ENCODE data around the gene PRPF38A.

PRPF38A gene

GRCh38 chr1:52436817-52437216, 32.4 kb downstream of the PRPF38A start:
- H3K36me3 Mint-ChIP-seq (ENCODE audit: insufficient read depth) = peaks cover 52% of the 10 kb centered on the region
- H3K4me1 Mint-ChIP-seq = no peaks in the 10 kb centered on the region
- no peaks in the 10 kb centered on the region for H3K9me3 Mint-ChIP-seq
- H3K4me3 Mint-ChIP-seq = no peak overlapping the region
- ATAC-seq (replicated peaks; ENCODE audit: extremely low read depth, poor library complexity, severe bottlenecking) (no peak), DNase-seq (ENCODE audit: low spot score in 2 of 2) (no peak)
- no peak overlapping the region for H3K27ac Mint-ChIP-seq (ENCODE audit: low read depth)
- no peaks in the 10 kb centered on the region for H3K27me3 Mint-ChIP-seq

GRCh38 chr1:52439976-52440375, 35.6 kb downstream of the PRPF38A start:
- Mint-ChIP-seq H3K36me3 (ENCODE audit: insufficient read depth) (peaks cover 43% of the 10 kb centered on the region), H3K27ac (ENCODE audit: low read depth) (no peak overlapping the region), H3K9me3 (no peaks in the 10 kb centered on the region), H3K27me3 (no peaks in the 10 kb centered on the region), H3K4me3 (no peak overlapping the region), H3K4me1 (no peaks in the 10 kb centered on the region)
- no peak for ATAC-seq (replicated peaks; ENCODE audit: extremely low read depth, poor library complexity, severe bottlenecking)
- no peak for DNase-seq (ENCODE audit: low spot score in 2 of 2)

DNA sequence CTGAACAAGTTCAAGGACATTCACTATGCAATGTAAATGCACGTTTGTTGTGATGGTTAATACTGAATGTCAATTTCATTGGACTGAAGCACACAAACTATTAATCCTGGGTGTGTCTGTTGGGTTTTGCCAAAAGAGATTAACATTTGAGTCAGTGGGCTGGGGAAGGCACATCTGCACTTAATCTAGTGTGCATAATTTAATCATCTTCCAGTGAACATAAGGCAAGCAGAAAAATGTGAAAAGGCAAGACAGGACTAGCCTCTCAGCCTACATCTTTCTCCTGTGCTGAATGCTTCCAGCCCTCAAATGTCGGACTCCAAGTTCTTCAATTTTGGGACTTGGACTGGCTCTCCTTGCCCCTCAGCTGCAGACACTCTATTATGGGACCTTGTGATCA, 40.1 kb downstream of the PRPF38A start:
- no peak for ATAC-seq (replicated peaks; ENCODE audit: extremely low read depth, poor library complexity, severe bottlenecking)
- DNase-seq (ENCODE audit: low spot score in 2 of 2) = no peak
- Mint-ChIP-seq H3K4me1 (peaks cover 6% of the 10 kb centered on the region), H3K4me3 (no peak overlapping the region), H3K36me3 (ENCODE audit: insufficient read depth) (peaks cover 38% of the 10 kb centered on the region), H3K27me3 (no peaks in the 10 kb centered on the region), H3K9me3 (no peaks in the 10 kb centered on the region), H3K27ac (ENCODE audit: low read depth) (no peak overlapping the region)

GRCh38 chr1:52454127-52454526, 49.7 kb downstream of the PRPF38A start:
- Mint-ChIP-seq H3K27ac (ENCODE audit: low read depth) (peak overlapping the region; percentile 15), H3K4me3 (no peak overlapping the region), H3K27me3 (no peaks in the 10 kb centered on the region), H3K9me3 (no peaks in the 10 kb centered on the region), H3K36me3 (ENCODE audit: insufficient read depth) (peaks cover 24% of the 10 kb centered on the region), H3K4me1 (peaks cover under 1% of the 10 kb centered on the region)
- ATAC-seq (replicated peaks; ENCODE audit: extremely low read depth, poor library complexity, severe bottlenecking) (no peak), DNase-seq (ENCODE audit: low spot score in 2 of 2) (no peak)

DNA sequence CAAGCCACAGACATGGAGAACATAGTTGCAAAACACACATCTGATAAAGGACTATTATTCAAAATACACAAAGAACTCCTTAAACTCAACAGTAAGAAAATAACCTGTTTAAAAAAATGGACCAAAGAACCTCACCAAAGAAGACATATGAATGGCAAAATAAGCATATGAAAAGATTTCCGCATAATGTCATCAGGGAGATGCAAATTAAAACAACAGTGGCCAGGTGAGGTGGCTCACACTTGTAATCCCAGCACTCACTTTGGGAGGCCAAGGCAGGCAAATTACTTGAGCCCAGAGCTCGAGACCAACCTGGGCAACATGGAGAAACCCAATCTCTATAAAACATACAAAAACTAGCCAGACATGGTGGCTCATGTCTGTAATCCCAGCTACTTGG, 50.4 kb downstream of the PRPF38A start:
- H3K9me3 Mint-ChIP-seq = no peaks in the 10 kb centered on the region
- no peak overlapping the region for H3K4me3 Mint-ChIP-seq
- H3K4me1 Mint-ChIP-seq = no peaks in the 10 kb centered on the region
- H3K27me3 Mint-ChIP-seq = no peaks in the 10 kb centered on the region
- no peak for ATAC-seq (replicated peaks; ENCODE audit: extremely low read depth, poor library complexity, severe bottlenecking)
- DNase-seq (ENCODE audit: low spot score in 2 of 2) = no peak
- H3K27ac Mint-ChIP-seq (ENCODE audit: low read depth) = no peak overlapping the region
- peaks cover 24% of the 10 kb centered on the region for H3K36me3 Mint-ChIP-seq (ENCODE audit: insufficient read depth)

DNA sequence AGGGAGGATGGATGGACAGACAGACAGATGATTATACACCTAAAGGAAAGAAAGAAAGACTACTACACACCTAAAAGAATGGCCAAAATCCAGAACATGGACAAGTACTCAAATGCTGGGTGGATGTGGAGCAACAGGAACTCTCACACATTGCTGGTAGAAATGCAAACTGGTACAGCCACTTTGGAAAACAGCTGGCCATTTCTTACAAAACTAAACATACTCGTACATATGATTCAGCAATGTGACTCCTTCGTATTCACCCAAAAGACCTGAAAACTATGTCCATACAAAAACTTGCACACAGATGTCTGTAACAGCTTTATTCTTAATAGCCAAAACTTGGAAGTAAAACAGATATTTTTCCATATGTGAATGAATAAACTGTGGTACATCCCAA, 51.3 kb downstream of the PRPF38A start:
- Mint-ChIP-seq H3K4me3 (no peak overlapping the region), H3K27me3 (no peaks in the 10 kb centered on the region), H3K4me1 (no peaks in the 10 kb centered on the region), H3K27ac (ENCODE audit: low read depth) (no peak overlapping the region), H3K9me3 (no peaks in the 10 kb centered on the region), H3K36me3 (ENCODE audit: insufficient read depth) (peaks cover 25% of the 10 kb centered on the region)
- ATAC-seq (replicated peaks; ENCODE audit: extremely low read depth, poor library complexity, severe bottlenecking) = no peak
- DNase-seq (ENCODE audit: low spot score in 2 of 2) = no peak

DNA sequence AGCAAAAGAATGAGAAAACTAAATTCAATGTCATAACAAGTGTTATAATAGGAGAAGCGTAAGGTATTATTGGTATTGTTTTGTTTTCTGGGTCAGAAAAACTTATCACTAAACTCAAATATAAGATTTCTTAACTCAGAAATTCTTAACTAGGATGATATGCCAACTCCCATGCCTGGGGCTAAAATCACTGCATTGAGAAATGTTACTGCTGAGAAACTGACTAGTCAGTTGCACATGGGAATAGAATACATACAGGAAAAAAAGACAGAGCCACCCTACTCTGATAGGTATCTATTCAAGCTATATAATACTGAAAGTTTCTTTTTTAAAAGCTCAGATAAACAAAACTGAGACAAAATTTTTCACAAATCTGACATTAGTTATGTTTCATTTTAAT, 56.3 kb downstream of the PRPF38A start:
- Mint-ChIP-seq H3K4me3 (no peak overlapping the region), H3K4me1 (no peaks in the 10 kb centered on the region), H3K36me3 (ENCODE audit: insufficient read depth) (peaks cover 16% of the 10 kb centered on the region), H3K27me3 (no peaks in the 10 kb centered on the region), H3K27ac (ENCODE audit: low read depth) (no peak overlapping the region), H3K9me3 (no peaks in the 10 kb centered on the region)
- ATAC-seq (replicated peaks; ENCODE audit: extremely low read depth, poor library complexity, severe bottlenecking) = no peak
- no peak for DNase-seq (ENCODE audit: low spot score in 2 of 2)

GRCh38 chr1:52461821-52462220, 57.4 kb downstream of the PRPF38A start:
- DNase-seq (ENCODE audit: low spot score in 2 of 2) = no peak
- H3K4me3 Mint-ChIP-seq = no peak overlapping the region
- no peaks in the 10 kb centered on the region for H3K9me3 Mint-ChIP-seq
- H3K27ac Mint-ChIP-seq (ENCODE audit: low read depth) = peak overlapping the region; percentile 49
- no peaks in the 10 kb centered on the region for H3K4me1 Mint-ChIP-seq
- no peak for ATAC-seq (replicated peaks; ENCODE audit: extremely low read depth, poor library complexity, severe bottlenecking)
- peaks cover 17% of the 10 kb centered on the region for H3K36me3 Mint-ChIP-seq (ENCODE audit: insufficient read depth)
- H3K27me3 Mint-ChIP-seq = no peaks in the 10 kb centered on the region

DNA sequence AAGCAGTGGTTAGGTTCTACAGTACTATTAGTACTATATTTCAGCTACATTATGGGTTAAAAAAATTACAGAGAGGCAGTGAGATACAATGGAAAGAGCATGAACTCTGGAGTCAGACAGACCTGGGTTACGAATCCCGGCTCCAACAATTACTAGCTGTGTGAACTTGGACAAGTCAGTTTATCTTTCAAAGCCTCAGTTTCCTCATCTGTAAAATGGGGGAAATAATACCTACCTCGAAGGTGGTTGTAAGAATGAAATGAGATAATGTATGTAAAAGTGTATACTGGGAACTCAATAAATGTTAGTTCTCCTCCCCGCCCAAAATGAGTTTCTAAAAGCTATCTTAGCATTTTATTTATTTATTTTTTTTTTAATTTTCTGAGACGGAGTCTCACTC, 59.5 kb downstream of the PRPF38A start:
- peaks cover 20% of the 10 kb centered on the region for H3K36me3 Mint-ChIP-seq (ENCODE audit: insufficient read depth)
- H3K27ac Mint-ChIP-seq (ENCODE audit: low read depth) = no peak overlapping the region
- H3K4me1 Mint-ChIP-seq = no peaks in the 10 kb centered on the region
- ATAC-seq (replicated peaks; ENCODE audit: extremely low read depth, poor library complexity, severe bottlenecking) (no peak), DNase-seq (ENCODE audit: low spot score in 2 of 2) (no peak)
- H3K27me3 Mint-ChIP-seq = no peaks in the 10 kb centered on the region
- no peaks in the 10 kb centered on the region for H3K9me3 Mint-ChIP-seq
- H3K4me3 Mint-ChIP-seq = no peak overlapping the region

GRCh38 chr1:52469108-52469507, 64.7 kb downstream of the PRPF38A start:
- Mint-ChIP-seq H3K4me3 (no peak overlapping the region), H3K4me1 (peaks cover 4% of the 10 kb centered on the region), H3K27ac (ENCODE audit: low read depth) (peak overlapping the region; percentile 10), H3K9me3 (no peaks in the 10 kb centered on the region), H3K36me3 (ENCODE audit: insufficient read depth) (peaks cover 26% of the 10 kb centered on the region), H3K27me3 (no peaks in the 10 kb centered on the region)
- DNase-seq (ENCODE audit: low spot score in 2 of 2) (no peak), ATAC-seq (replicated peaks; ENCODE audit: extremely low read depth, poor library complexity, severe bottlenecking) (no peak)

Data from central memory CD8-positive, alpha-beta T cell (primary cell).